ENCODE measurements around the gene GPR137.

Gene GPR137

GRCh38 chr11:64241241-64241490 is 44.5 kb upstream of the GPR137 start:
- Histone ChIP-seq H3K9me2 (replicated peaks; ENCODE audit: control insufficient read depth, low read length) (no peaks in the 10 kb centered on the region), H3K4me3 (ENCODE audit: low read length) (peak overlapping the region; percentile 99), H3K4me1 (ENCODE audit: control insufficient read depth, low read length) (peaks cover 72% of the 10 kb centered on the region), H3K36me3 (ENCODE audit: control insufficient read depth, low read length) (peaks cover 74% of the 10 kb centered on the region), H3F3A (ENCODE audit: control insufficient read depth, insufficient read depth) (peaks cover 44% of the 10 kb centered on the region), H3K4me2 (ENCODE audit: low read length) (peak overlapping the region; percentile 92), H4K20me1 (ENCODE audit: control insufficient read depth, insufficient read depth, low read depth, low read length) (no peaks in the 10 kb centered on the region), H3K27ac (ENCODE audit: low read depth, low read length) (peak overlapping the region; percentile 97), H3K27me3 (ENCODE audit: control insufficient read depth, low read length) (no peaks in the 10 kb centered on the region), H3K9me3 (ENCODE audit: control insufficient read depth, insufficient read depth, low read length) (no peaks in the 10 kb centered on the region), H3K79me2 (ENCODE audit: control insufficient read depth, low read length) (peaks cover 46% of the 10 kb centered on the region)
- TF ChIP-seq CTCF (IDR thresholded peaks at IDR 0.05; ENCODE audit: low read depth, low read length, poor library complexity, severe bottlenecking) (no peak), EZH2phosphoT487 (IDR thresholded peaks at IDR 0.05; ENCODE audit: borderline replicate concordance, low read length) (no peak)

- peaks cover 69% of the 10 kb centered on the region for H3K4me1 ChIP-seq (ENCODE audit: control insufficient read depth, low read length)
- peak overlapping the region; percentile 77 for H3K4me2 ChIP-seq (ENCODE audit: low read length)
- peak overlapping the region; percentile 63 for H3K27ac ChIP-seq (ENCODE audit: low read depth, low read length)
- peaks cover 44% of the 10 kb centered on the region for H3F3A ChIP-seq (ENCODE audit: control insufficient read depth, insufficient read depth)
- no peaks in the 10 kb centered on the region for H3K9me3 ChIP-seq (ENCODE audit: control insufficient read depth, insufficient read depth, low read length)
- TF ChIP-seq CTCF (IDR thresholded peaks at IDR 0.05; ENCODE audit: low read depth, low read length, poor library complexity, severe bottlenecking) (peak; percentile 14), EZH2phosphoT487 (IDR thresholded peaks at IDR 0.05; ENCODE audit: borderline replicate concordance, low read length) (no peak)
- no peaks in the 10 kb centered on the region for H3K9me2 ChIP-seq (replicated peaks; ENCODE audit: control insufficient read depth, low read length)
- no peaks in the 10 kb centered on the region for H3K27me3 ChIP-seq (ENCODE audit: control insufficient read depth, low read length)
- no peaks in the 10 kb centered on the region for H4K20me1 ChIP-seq (ENCODE audit: control insufficient read depth, insufficient read depth, low read depth, low read length)
- peaks cover 74% of the 10 kb centered on the region for H3K36me3 ChIP-seq (ENCODE audit: control insufficient read depth, low read length)
- peak overlapping the region; percentile 99 for H3K4me3 ChIP-seq (ENCODE audit: low read length)
- peaks cover 48% of the 10 kb centered on the region for H3K79me2 ChIP-seq (ENCODE audit: control insufficient read depth, low read length)
These were observed 43.9 kb upstream of the GPR137 start for GRCh38 chr11:64241491-64242374.

GRCh38 chr11:64243236-64243854 is 42.3 kb upstream of the GPR137 start:
- H3K9me3 ChIP-seq (ENCODE audit: control insufficient read depth, insufficient read depth, low read length), result no peaks in the 10 kb centered on the region
- H4K20me1 ChIP-seq (ENCODE audit: control insufficient read depth, insufficient read depth, low read depth, low read length), result no peaks in the 10 kb centered on the region
- peaks cover 47% of the 10 kb centered on the region for H3F3A ChIP-seq (ENCODE audit: control insufficient read depth, insufficient read depth)
- H3K4me1 ChIP-seq (ENCODE audit: control insufficient read depth, low read length), result peaks cover 68% of the 10 kb centered on the region
- H3K4me2 ChIP-seq (ENCODE audit: low read length), result 0 out of 2 replicates have a peak overlapping the region, but pooled peaks have one; percentile 77
- TF ChIP-seq EZH2phosphoT487 (IDR thresholded peaks at IDR 0.05; ENCODE audit: borderline replicate concordance, low read length) (no peak), CTCF (IDR thresholded peaks at IDR 0.05; ENCODE audit: low read depth, low read length, poor library complexity, severe bottlenecking) (no peak)
- no peaks in the 10 kb centered on the region for H3K9me2 ChIP-seq (replicated peaks; ENCODE audit: control insufficient read depth, low read length)
- H3K4me3 ChIP-seq (ENCODE audit: low read length), result peak overlapping the region; percentile 99; the same call in 1 of the 2 replicates
- peaks cover 62% of the 10 kb centered on the region for H3K36me3 ChIP-seq (ENCODE audit: control insufficient read depth, low read length)
- peaks cover 48% of the 10 kb centered on the region for H3K79me2 ChIP-seq (ENCODE audit: control insufficient read depth, low read length)
- H3K27ac ChIP-seq (ENCODE audit: low read depth, low read length), result no peak overlapping the region
- H3K27me3 ChIP-seq (ENCODE audit: control insufficient read depth, low read length), result no peaks in the 10 kb centered on the region
